Neutrophil (primary cell): ENCODE measurements around the gene CAV1.

Source experiments
- H3K27ac ChIP-seq: fragments of 200-600 bp; sonication (generic); 2 replicates; pipeline ENCODE4 v1.5.1; 2016; ENCODE audit warnings: mild to moderate bottlenecking, moderate library complexity
- H3K27me3 ChIP-seq: fragments of 200-600 bp; sonication (generic); 2 replicates; pipeline ENCODE4 v1.6.0; 2016; ENCODE audit warnings: mild to moderate bottlenecking
- H3K36me3 ChIP-seq: fragments of 200-600 bp; sonication (generic); 2 replicates; pipeline ENCODE4 v1.5.1; 2017
- H3K4me1 ChIP-seq, 2 experiments: fragments of 200-600 bp in 1 of 2; sonication (generic) in 1 of 2; 1 replicate in 1 of 2; 2 replicates in 1 of 2; pipeline versions ENCODE4 v1.5.1 to v1.6.1; 2013 to 2016; ENCODE audit warnings: low read depth in 1 of 2, low read length in 1 of 2, mild to moderate bottlenecking in 1 of 2, moderate library complexity in 1 of 2; ENCODE audit not compliant: control insufficient read depth in 1 of 2, insufficient read depth in 1 of 2
- H3K4me3 ChIP-seq, 2 experiments: fragments of 200-600 bp in 1 of 2; sonication (generic) in 1 of 2; 1 replicate in 1 of 2; 2 replicates in 1 of 2; pipeline ENCODE4 v1.5.1; 2013 to 2016; ENCODE audit warnings: low read depth in 1 of 2, low read length in 1 of 2, mild to moderate bottlenecking in 1 of 2, moderate library complexity in 1 of 2
- H3K9me3 ChIP-seq: fragments of 200-600 bp; sonication (generic); 2 replicates; pipeline ENCODE4 v1.5.1; 2016
- CTCF ChIP-seq: fragments of 200-600 bp; sonication (generic); IDR thresholded peaks from 2 replicates; pipeline ENCODE4 v1.5.1; 2016; ENCODE audit warnings: antibody characterized with exemption

Gene CAV1

GRCh38 chr7:116534790-116535189 lies 10.0 kb downstream of the CAV1 start:
- H3K4me3 ChIP-seq: no peak overlapping the region
- no peak overlapping the region for H3K27ac ChIP-seq
- H3K36me3 ChIP-seq: no peaks in the 10 kb centered on the region
- H3K4me1 ChIP-seq: no peaks in the 10 kb centered on the region
- TF ChIP-seq CTCF: no peak
- peaks cover 6% of the 10 kb centered on the region for H3K27me3 ChIP-seq
- no peaks in the 10 kb centered on the region for H3K9me3 ChIP-seq

- TF ChIP-seq CTCF: no peak
- Histone ChIP-seq H3K36me3 (no peaks in the 10 kb centered on the region), H3K4me1 (no peaks in the 10 kb centered on the region), H3K27ac (no peak overlapping the region), H3K9me3 (no peaks in the 10 kb centered on the region), H3K4me3 (no peak overlapping the region), H3K27me3 (peaks cover 4% of the 10 kb centered on the region)
Measured at GRCh38 chr7:116535416-116535815, 10.6 kb downstream of the CAV1 start.

GRCh38 chr7:116538138-116538537 lies 13.3 kb downstream of the CAV1 start:
- Histone ChIP-seq H3K4me1 (no peaks in the 10 kb centered on the region), H3K27me3 (no peaks in the 10 kb centered on the region), H3K4me3 (no peak overlapping the region), H3K27ac (no peak overlapping the region), H3K9me3 (no peaks in the 10 kb centered on the region), H3K36me3 (no peaks in the 10 kb centered on the region)
- TF ChIP-seq CTCF: no peak

GRCh38 chr7:116539879-116540278 lies 15.0 kb downstream of the CAV1 start:
- no peaks in the 10 kb centered on the region for H3K27me3 ChIP-seq
- H3K4me3 ChIP-seq: no peak overlapping the region
- no peaks in the 10 kb centered on the region for H3K36me3 ChIP-seq
- H3K4me1 ChIP-seq: no peaks in the 10 kb centered on the region
- TF ChIP-seq CTCF: no peak
- H3K9me3 ChIP-seq: no peaks in the 10 kb centered on the region
- H3K27ac ChIP-seq: no peak overlapping the region

- Histone ChIP-seq H3K36me3 (no peaks in the 10 kb centered on the region), H3K27me3 (no peaks in the 10 kb centered on the region), H3K9me3 (no peaks in the 10 kb centered on the region), H3K27ac (no peak overlapping the region), H3K4me1 (no peaks in the 10 kb centered on the region), H3K4me3 (no peak overlapping the region)
- no peak for TF ChIP-seq CTCF
Measured at GRCh38 chr7:116540743-116541142, 15.9 kb downstream of the CAV1 start.

- H3K27ac ChIP-seq: no peak overlapping the region
Measured at GRCh38 chr7:116541951-116542350, 17.1 kb downstream of the CAV1 start.

More at GRCh38 chr7:116541951-116542350, 17.1 kb downstream of the CAV1 start:
- no peaks in the 10 kb centered on the region for H3K36me3 ChIP-seq
- no peaks in the 10 kb centered on the region for H3K9me3 ChIP-seq
- H3K4me3 ChIP-seq: no peak overlapping the region
- no peaks in the 10 kb centered on the region for H3K4me1 ChIP-seq
- no peak for TF ChIP-seq CTCF
- no peaks in the 10 kb centered on the region for H3K27me3 ChIP-seq
